H9 (cell line): ENCODE data around the gene SEMA3E. TPM values are rescaled to one million over a fixed set of nuclear protein-coding genes. Genes with fewer than 3 reads are reported as not detected.
"Not testable (repeated sequence)": the region's sequence is repeated elsewhere in the genome, so short reads cannot be mapped to it uniquely, and the experiment has no call there.

Experiments used
- DNase-seq: peaks from one replicate; pipeline ENCODE4 v3.0.0-alpha.2; 2017
- H2AFZ ChIP-seq: one replicate; pipeline ENCODE4 v1.6.1; 2013; ENCODE audit warnings: mild to moderate bottlenecking, low read length, control low read depth, moderate library complexity
- H2AK5ac ChIP-seq: 2 replicates; pipeline ENCODE4 v1.6.1; 2013; ENCODE audit warnings: low read length, control low read depth, mixed read lengths; ENCODE audit not compliant: insufficient read length
- H2BK120ac ChIP-seq: one replicate; pipeline ENCODE4 v1.6.1; 2013; ENCODE audit warnings: low read depth, mild to moderate bottlenecking, low read length, control low read depth, inconsistent platforms; ENCODE audit not compliant: poor library complexity, severe bottlenecking
- H2BK12ac ChIP-seq: 2 replicates; pipeline ENCODE4 v1.6.1; 2013; ENCODE audit warnings: low read length, control low read depth, mixed read lengths, low read depth; ENCODE audit not compliant: insufficient read length
- H2BK15ac ChIP-seq: 2 replicates; pipeline ENCODE4 v1.6.1; 2013; ENCODE audit warnings: low read depth, low read length, control low read depth
- H2BK20ac ChIP-seq: one replicate; pipeline ENCODE4 v1.6.1; 2013; ENCODE audit warnings: low read depth, mild to moderate bottlenecking, low read length, control low read depth, inconsistent platforms; ENCODE audit not compliant: poor library complexity, severe bottlenecking
- H2BK5ac ChIP-seq: 2 replicates; pipeline ENCODE4 v1.6.1; 2013; ENCODE audit warnings: low read length, control low read depth, mixed read lengths; ENCODE audit not compliant: insufficient read length
- H3K14ac ChIP-seq: 2 replicates; pipeline ENCODE4 v1.6.1; 2013; ENCODE audit warnings: low read length, control low read depth; ENCODE audit not compliant: insufficient read depth
- H3K18ac ChIP-seq: 2 replicates; pipeline ENCODE4 v1.6.1; 2013; ENCODE audit warnings: low read depth, mild to moderate bottlenecking, mixed read lengths, low read length, control low read depth; ENCODE audit not compliant: insufficient read length
- H3K23ac ChIP-seq: 2 replicates; pipeline ENCODE4 v1.6.1; 2013; ENCODE audit warnings: low read length, control low read depth, mixed read lengths, low read depth; ENCODE audit not compliant: insufficient read length
- H3K23me2 ChIP-seq: 2 replicates; pipeline ENCODE4 v1.6.1; 2013; ENCODE audit warnings: low read depth, mild to moderate bottlenecking, mixed read lengths, low read length, control low read depth; ENCODE audit not compliant: insufficient read length, poor library complexity, severe bottlenecking
- H3K27ac ChIP-seq: 2 replicates; pipeline ENCODE4 v1.5.1; 2013; ENCODE audit warnings: low read length, control low read depth, mixed read lengths, low read depth; ENCODE audit not compliant: insufficient read length
- H3K27me3 ChIP-seq: 2 replicates; pipeline ENCODE4 v1.6.1; 2013; ENCODE audit warnings: low read length, control low read depth, inconsistent platforms; ENCODE audit not compliant: insufficient read depth
- H3K4ac ChIP-seq: 2 replicates; pipeline ENCODE4 v1.6.1; 2013; ENCODE audit warnings: low read depth, mild to moderate bottlenecking, control low read depth, inconsistent platforms, low read length, moderate library complexity
- H3K4me1 ChIP-seq: 2 replicates; pipeline ENCODE4 v1.6.1; 2013; ENCODE audit warnings: low read length, control low read depth, inconsistent platforms; ENCODE audit not compliant: insufficient read depth
- H3K4me2 ChIP-seq: 2 replicates; pipeline ENCODE4 v1.6.1; 2013; ENCODE audit warnings: low read length, control low read depth, mixed read lengths; ENCODE audit not compliant: insufficient read length, insufficient read depth
- H3K56ac ChIP-seq: 2 replicates; pipeline ENCODE4 v1.6.1; 2013; ENCODE audit warnings: low read depth, mild to moderate bottlenecking, mixed read lengths, low read length, control low read depth; ENCODE audit not compliant: insufficient read length
- H3K79me1 ChIP-seq: 2 replicates; pipeline ENCODE4 v1.6.1; 2013; ENCODE audit warnings: low read depth, mild to moderate bottlenecking, moderate library complexity, low read length, control low read depth, inconsistent platforms; ENCODE audit not compliant: insufficient read depth, poor library complexity, severe bottlenecking
- H3K79me2 ChIP-seq: 2 replicates; pipeline ENCODE4 v1.6.1; 2013; ENCODE audit warnings: low read length, control low read depth, inconsistent platforms; ENCODE audit not compliant: insufficient read depth
- H3K9ac ChIP-seq: 2 replicates; pipeline ENCODE4 v1.6.1; 2013; ENCODE audit warnings: low read length, control low read depth, mixed read lengths; ENCODE audit not compliant: insufficient read length; ENCODE audit errors: extremely low read depth
- H3K9me3 ChIP-seq: one replicate; pipeline ENCODE4 v1.6.1; 2013; ENCODE audit warnings: low read depth, low read length, inconsistent platforms; ENCODE audit not compliant: control insufficient read depth
- H3T11ph ChIP-seq: one replicate; pipeline ENCODE4 v1.6.1; 2013; ENCODE audit warnings: mild to moderate bottlenecking, low read length, control low read depth, inconsistent platforms
- H4K20me1 ChIP-seq: one replicate; pipeline ENCODE4 v1.6.1; 2013; ENCODE audit not compliant: control insufficient read depth, insufficient read length, insufficient read depth
- H4K5ac ChIP-seq: 2 replicates; pipeline ENCODE4 v1.6.1; 2013; ENCODE audit warnings: low read depth, mild to moderate bottlenecking, mixed read lengths, low read length, control low read depth; ENCODE audit not compliant: insufficient read length
- H4K8ac ChIP-seq: replicated peaks from 2 replicates; pipeline ENCODE4 v1.6.1; 2013; ENCODE audit warnings: low read length, control low read depth, mixed read lengths, low read depth; ENCODE audit not compliant: insufficient read length
- H4K91ac ChIP-seq: 2 replicates; pipeline ENCODE4 v1.6.1; 2013; ENCODE audit warnings: low read depth, mild to moderate bottlenecking, moderate library complexity, mixed read lengths, low read length, control low read depth; ENCODE audit not compliant: insufficient read length
- H3K27ac Mint-ChIP-seq, 3 experiments: 2 replicates in 2 of 3; 3 replicates in 1 of 3; pipeline ENCODE4 v1.8.0; 2020 to 2021; ENCODE audit warnings: mixed read lengths in 3 of 3, mild to moderate bottlenecking in 1 of 3, moderate library complexity in 1 of 3
- H3K27me3 Mint-ChIP-seq: 2 replicates; pipeline ENCODE4 v1.8.0; 2021; ENCODE audit warnings: low read depth, mild to moderate bottlenecking, moderate library complexity, mixed read lengths
- H3K36me3 Mint-ChIP-seq, 3 experiments: 2 replicates in 2 of 3; 3 replicates in 1 of 3; pipeline ENCODE4 v1.8.0; 2020 to 2021; ENCODE audit warnings: low read depth in 3 of 3, mixed read lengths in 3 of 3; ENCODE audit not compliant: insufficient read depth in 1 of 3
- H3K4me1 Mint-ChIP-seq, 2 experiments: 2 replicates each; pipeline ENCODE4 v1.8.0; 2020; ENCODE audit warnings: mixed read lengths in 2 of 2
- H3K4me3 Mint-ChIP-seq, 2 experiments: 2 replicates in 1 of 2; 3 replicates in 1 of 2; pipeline ENCODE4 v1.8.0; 2020 to 2021; ENCODE audit warnings: mild to moderate bottlenecking in 2 of 2, mixed read lengths in 2 of 2, moderate library complexity in 1 of 2
- H3K9me3 Mint-ChIP-seq, 2 experiments: 2 replicates in 1 of 2; 3 replicates in 1 of 2; pipeline ENCODE4 v1.8.0; 2020; ENCODE audit warnings: mild to moderate bottlenecking in 2 of 2, mixed read lengths in 2 of 2, moderate library complexity in 1 of 2
- CTCF ChIP-seq: fragments of 200-600 bp; sonication (generic); conservative IDR thresholded peaks from 3 replicates; pipeline ENCODE4 v1.8.0; 2021; ENCODE audit warnings: antibody characterized with exemption, mild to moderate bottlenecking
- WGBS: extraction: QIAGEN DNeasy Blood & Tissue Kit; methylation state at CpG from one replicate; pipeline ENCODE4 v1.1.7; 2013; ENCODE audit warnings: missing lambda C conversion rate, low lambda C conversion rate, mixed read lengths; ENCODE audit not compliant: insufficient read length; ENCODE audit errors: extremely low coverage; 5-methylcytosine and 5-hydroxymethylcytosine counted together
- total RNA-seq: library from RNA; stranded (reverse); gene quantifications from 2 replicates; pipeline ENCODE4 v1.2.1, GENCODE V29; 2021

SEMA3E gene
- total RNA-seq, 1 experiment from 2014 or later: 0.39 TPM

DNA sequence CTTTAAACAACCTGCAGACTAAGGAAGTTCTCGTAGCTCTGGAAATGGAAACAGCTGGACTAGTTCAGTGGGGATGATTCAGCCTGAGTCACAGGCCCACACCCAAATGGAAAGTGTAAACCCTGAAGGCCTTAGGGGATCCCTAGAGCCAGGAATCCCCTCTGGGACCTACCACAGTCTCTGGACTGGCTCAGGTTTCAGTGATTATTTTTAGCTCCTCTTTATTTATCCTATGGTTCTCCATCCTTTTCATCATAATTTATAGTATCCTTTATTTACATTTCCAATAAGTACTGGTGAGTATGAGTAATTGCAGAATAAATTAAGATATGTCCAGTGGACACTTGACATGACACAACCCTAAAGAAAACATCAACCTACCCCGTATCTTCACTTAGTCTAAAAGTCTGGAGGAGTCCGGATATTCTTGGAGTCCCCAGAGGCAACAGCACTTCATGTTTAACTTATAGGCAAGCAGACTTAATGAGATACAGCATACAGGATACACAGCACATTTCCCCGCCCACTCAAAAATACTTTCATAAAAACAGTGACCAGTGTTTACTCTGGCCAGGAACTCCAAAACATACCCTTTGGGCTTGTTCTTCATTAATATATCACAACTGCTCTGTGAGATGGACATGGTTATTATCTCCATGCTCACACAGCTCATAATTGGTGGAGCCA lies 28.4 kb upstream of the SEMA3E start:
- no peak overlapping the region for H2AK5ac ChIP-seq
- Mint-ChIP-seq H3K36me3 (peaks cover 0 to 7% (median 0%) of the 10 kb centered on the region in 3 experiments), H3K4me3 (no peak overlapping the region), H3K9me3 (peaks cover 0 to 5% of the 10 kb centered on the region in 2 experiments; a peak in 1 of 5 replicates), H3K4me1 (peaks cover 30 to 38% of the 10 kb centered on the region in 2 experiments), H3K27me3 (peaks cover 7% of the 10 kb centered on the region), H3K27ac (no peak overlapping the region)
- no peak overlapping the region for H2BK20ac ChIP-seq
- DNase-seq: no peak
- no peak overlapping the region for H3K14ac ChIP-seq
- H4K20me1 ChIP-seq: no peaks in the 10 kb centered on the region
- no peak overlapping the region for H3K9ac ChIP-seq
- TF ChIP-seq CTCF: no peak
- H3K4me1 ChIP-seq: no peaks in the 10 kb centered on the region; the same call in 1 of the 2 replicates
- no peak overlapping the region for H3K23ac ChIP-seq
- H3K23me2 ChIP-seq: no peaks in the 10 kb centered on the region
- H2BK120ac ChIP-seq: no peak overlapping the region
- H2AFZ ChIP-seq: no peak overlapping the region
- H3K4ac ChIP-seq: no peak overlapping the region
- WGBS: no CpG with 5 or more reads among the region's 4 CpGs
- H3K56ac ChIP-seq: no peak overlapping the region
- no peaks in the 10 kb centered on the region for H3K79me2 ChIP-seq
- H2BK5ac ChIP-seq: no peak overlapping the region
- H2BK15ac ChIP-seq: no peak overlapping the region
- no peak overlapping the region for H3K18ac ChIP-seq
- no peak overlapping the region for H4K5ac ChIP-seq
- H3K9me3 ChIP-seq: no peaks in the 10 kb centered on the region
- no peak overlapping the region for H4K8ac ChIP-seq
- H4K91ac ChIP-seq: no peak overlapping the region
- no peak overlapping the region for H3K4me2 ChIP-seq
- no peak overlapping the region for H3T11ph ChIP-seq
- no peak overlapping the region for H2BK12ac ChIP-seq
- H3K27me3 ChIP-seq: peaks cover 2% of the 10 kb centered on the region; the same call in 1 of the 2 replicates
- H3K27ac ChIP-seq: no peak overlapping the region
- no peaks in the 10 kb centered on the region for H3K79me1 ChIP-seq

GRCh38 chr7:83673291-83673690 lies 24.4 kb upstream of the SEMA3E start:
- H3K9me3 Mint-ChIP-seq, H3K56ac ChIP-seq, H4K91ac ChIP-seq, H2BK15ac ChIP-seq, H4K5ac ChIP-seq, H3K27me3 ChIP-seq, H3K9ac ChIP-seq, H3T11ph ChIP-seq, H3K4me2 ChIP-seq, DNase-seq, H2AK5ac ChIP-seq, H3K36me3 Mint-ChIP-seq, H4K20me1 ChIP-seq, H3K4me1 ChIP-seq, H3K4me3 Mint-ChIP-seq, H3K23ac ChIP-seq, H2AFZ ChIP-seq, H3K23me2 ChIP-seq, H3K79me2 ChIP-seq, H2BK5ac ChIP-seq, H2BK120ac ChIP-seq, H3K27me3 Mint-ChIP-seq, H3K4ac ChIP-seq, H3K27ac Mint-ChIP-seq, H2BK12ac ChIP-seq, H4K8ac ChIP-seq, H3K14ac ChIP-seq, H3K79me1 ChIP-seq, H2BK20ac ChIP-seq, H3K27ac ChIP-seq, H3K18ac ChIP-seq, H3K9me3 ChIP-seq: not testable (repeated sequence)
- peaks cover 35 to 48% of the 10 kb centered on the region in 2 experiments for H3K4me1 Mint-ChIP-seq
- no CpG with 5 or more reads among the region's 28 CpGs for WGBS
